Loucy (cell line): ENCODE measurements around the gene CREG2.

Source experiments
- CTCF ChIP-seq: fragments of 200-600 bp; sonication (generic); conservative IDR thresholded peaks from 2 replicates; pipeline ENCODE4 v1.5.1; 2014; ENCODE audit warnings: mild to moderate bottlenecking, antibody characterized with exemption, low read length
- EZH2phosphoT487 ChIP-seq: fragments of 200-600 bp; IDR thresholded peaks from 2 replicates; pipeline ENCODE4 v1.6.1; 2018; ENCODE audit warnings: antibody characterized with exemption, mild to moderate bottlenecking, moderate library complexity, borderline replicate concordance

GRCh38 chr2:101305492-101306078 is 81.7 kb downstream of the CREG2 start:
- TF ChIP-seq CTCF (no peak), EZH2phosphoT487 (no peak)
